ENCODE measurements around the gene DPP6. TPM values are rescaled to one million over a fixed set of nuclear protein-coding genes. Genes with fewer than 3 reads are reported as not detected.

The DPP6 gene
- total and polyA plus RNA-seq, 7 donors = 0.18 to 1.8 (median 0.57) TPM

GRCh38 chr7:154287356-154287755 is 235.2 kb downstream of the DPP6 start:
- no peak overlapping the region for H3K4me3 ChIP-seq
- no peak overlapping the region for H3K27ac ChIP-seq
- H3K27me3 ChIP-seq (ENCODE audit: insufficient read depth in 3 of 3, low read length in 2 of 3) = no peaks in the 10 kb centered on the region
- H3K36me3 ChIP-seq (ENCODE audit: insufficient read depth in 1 of 2, low read depth in 1 of 2) = no peaks in the 10 kb centered on the region
- H3K4me1 ChIP-seq = no peaks in the 10 kb centered on the region
- DNase-seq (no peak), ATAC-seq (no peak)
- WGBS, 3 donors = 48 to 57% (median 54%) methylated on average over 8 of the region's 8 CpGs
- intact Hi-C loops (cut with DNase I) = no loop called here
- no peaks in the 10 kb centered on the region for H3K9me3 ChIP-seq
- no peak for TF ChIP-seq CTCF (IDR thresholded peaks at IDR 0.05)

GRCh38 chr7:154289119-154289518 is 236.9 kb downstream of the DPP6 start:
- intact Hi-C loops (cut with DNase I) = no loop called here
- no peak for ATAC-seq
- WGBS, 3 donors = 84 to 90% (median 89%) methylated on average over 5 of the region's 5 CpGs

GRCh38 chr7:154296443-154296842 is 244.2 kb downstream of the DPP6 start:
- ATAC-seq (no peak), DNase-seq (no peak)
- Histone ChIP-seq H3K4me3 (no peak overlapping the region), H3K9me3 (no peaks in the 10 kb centered on the region), H3K4me1 (no peaks in the 10 kb centered on the region), H3K27me3 (ENCODE audit: insufficient read depth in 3 of 3, low read length in 2 of 3) (no peaks in the 10 kb centered on the region), H3K36me3 (ENCODE audit: insufficient read depth in 1 of 2, low read depth in 1 of 2) (no peaks in the 10 kb centered on the region), H3K27ac (no peak overlapping the region)
- intact Hi-C loops (cut with DNase I) = no loop called here
- 76 to 81% (median 76%) methylated on average over 4 of the region's 4 CpGs for WGBS, 3 donors
- TF ChIP-seq CTCF (IDR thresholded peaks at IDR 0.05) = no peak

More at GRCh38 chr7:154289119-154289518, 236.9 kb downstream of the DPP6 start:
- DNase-seq = no peak
- no peaks in the 10 kb centered on the region for H3K9me3 ChIP-seq
- H3K36me3 ChIP-seq (ENCODE audit: insufficient read depth in 1 of 2, low read depth in 1 of 2) = no peaks in the 10 kb centered on the region
- H3K27me3 ChIP-seq (ENCODE audit: insufficient read depth in 3 of 3, low read length in 2 of 3) = no peaks in the 10 kb centered on the region
- TF ChIP-seq CTCF (IDR thresholded peaks at IDR 0.05) = no peak
- no peak overlapping the region for H3K27ac ChIP-seq
- no peak overlapping the region for H3K4me3 ChIP-seq
- no peaks in the 10 kb centered on the region for H3K4me1 ChIP-seq

DNA sequence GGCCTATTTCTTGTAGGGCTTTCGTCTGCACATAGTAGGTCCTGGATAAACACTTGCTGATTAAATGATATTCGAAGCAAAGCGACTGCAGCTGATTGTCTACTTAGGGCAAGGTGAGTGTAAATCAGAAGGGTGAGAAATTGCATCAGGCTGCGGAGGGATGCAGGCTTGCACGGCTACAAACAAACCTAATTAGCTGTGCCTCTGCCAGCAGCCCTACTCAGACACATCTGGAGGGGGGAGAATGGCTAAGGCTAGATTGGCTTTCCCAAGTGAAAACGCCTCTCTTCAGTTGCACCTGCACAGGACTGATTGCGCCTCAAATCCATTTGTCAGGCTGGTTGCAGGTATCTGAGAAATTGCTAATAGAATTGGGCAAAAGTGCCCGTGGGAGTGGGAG is 247.5 kb downstream of the DPP6 start:
- no peaks in the 10 kb centered on the region for H3K36me3 ChIP-seq (ENCODE audit: insufficient read depth in 1 of 2, low read depth in 1 of 2)
- WGBS, 3 donors = 74 to 80% (median 78%) methylated on average over 8 of the region's 8 CpGs
- H3K4me3 ChIP-seq = no peak overlapping the region
- H3K4me1 ChIP-seq = no peaks in the 10 kb centered on the region
- TF ChIP-seq CTCF (IDR thresholded peaks at IDR 0.05) = no peak
- intact Hi-C loops (cut with DNase I) = no loop called here
- DNase-seq = no peak
- H3K27me3 ChIP-seq (ENCODE audit: insufficient read depth in 3 of 3, low read length in 2 of 3) = no peaks in the 10 kb centered on the region
- no peaks in the 10 kb centered on the region for H3K9me3 ChIP-seq
- H3K27ac ChIP-seq = no peak overlapping the region
- no peak for ATAC-seq

GRCh38 chr7:154302380-154302779 is 250.2 kb downstream of the DPP6 start:
- intact Hi-C loops (cut with DNase I) = no loop called here
- no peak for DNase-seq
- 36 to 49% (median 49%) methylated on average over 2 of the region's 2 CpGs for WGBS, 3 donors
- Histone ChIP-seq H3K4me1 (no peaks in the 10 kb centered on the region), H3K4me3 (no peak overlapping the region), H3K36me3 (ENCODE audit: insufficient read depth in 1 of 2, low read depth in 1 of 2) (no peaks in the 10 kb centered on the region), H3K9me3 (no peaks in the 10 kb centered on the region), H3K27me3 (ENCODE audit: insufficient read depth in 3 of 3, low read length in 2 of 3) (peaks cover 0 to 5% (median 0%) of the 10 kb centered on the region in 3 donors), H3K27ac (no peak overlapping the region)
- ATAC-seq = no peak
- TF ChIP-seq CTCF (IDR thresholded peaks at IDR 0.05) = no peak
